Suprapubic skin (tissue), 3 donors: ENCODE results near the gene RPS21.
A peak's percentile ranks its signal among the peaks of the same experiment; 100 is the strongest.

Source experiments
- CTCF ChIP-seq, 2 donors: fragments of 200-600 bp in 1 of 2; fragments of 450-650 bp in 1 of 2; sonication (generic) in 1 of 2; IDR thresholded peaks; one replicate each; pipeline ENCODE4 v1.5.1; 2016 to 2019; ENCODE audit warnings: antibody characterized with exemption in 2 of 2, mild to moderate bottlenecking in 1 of 2, moderate library complexity in 1 of 2
- POLR2AphosphoS5 ChIP-seq, 3 donors: sonication (generic); formaldehyde crosslinking; IDR thresholded peaks; one replicate each; pipeline ENCODE4 v1.6.1; 2017; ENCODE audit warnings: antibody characterized with exemption in 3 of 3

DNA sequence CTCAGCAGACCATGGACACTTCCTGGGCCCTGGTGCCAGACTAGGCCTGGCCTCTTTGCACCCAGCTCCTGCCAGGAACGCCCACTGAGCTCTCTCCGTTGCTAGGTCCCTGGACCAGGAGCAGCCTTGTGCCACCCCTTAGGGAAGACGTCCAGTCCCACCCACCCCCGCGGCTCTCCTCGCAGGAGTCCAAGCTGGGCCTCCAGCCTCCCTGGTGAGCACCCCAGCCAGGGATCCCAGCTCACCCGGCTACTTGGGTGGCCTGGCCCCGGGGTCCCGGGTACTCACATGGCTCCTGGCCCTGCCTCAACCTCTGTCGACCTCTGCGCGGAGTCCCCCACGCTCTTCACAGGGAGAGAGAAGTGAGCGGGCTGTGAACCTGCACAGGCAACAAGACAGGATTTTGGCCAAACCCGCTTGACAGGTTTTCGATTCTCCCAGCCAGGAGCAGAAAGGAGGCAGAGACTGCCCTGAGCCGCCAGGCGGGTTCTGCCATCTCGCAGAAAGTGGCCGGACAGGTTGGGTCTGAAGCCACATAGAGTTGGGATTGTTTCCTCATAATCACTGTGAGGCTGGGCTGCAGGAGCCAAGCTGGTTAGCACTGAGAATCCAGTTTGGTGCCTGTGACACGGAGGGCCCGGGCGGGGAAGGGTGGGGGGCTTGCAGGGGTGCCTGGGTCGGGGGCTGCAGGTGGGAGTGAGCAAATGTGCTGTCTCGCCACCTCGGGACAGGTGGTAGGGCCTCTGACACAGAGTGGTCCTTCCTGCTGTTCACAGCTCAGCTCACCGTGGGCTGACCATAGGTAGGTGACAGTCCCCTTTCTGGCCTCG is 40.5 kb downstream of the RPS21 start, which contains the start of gene RBBP8NL:
- peak in 2 of 3 donors; percentile 78 to 81 for TF ChIP-seq POLR2AphosphoS5 (IDR thresholded peaks at IDR 0.05)
- TF ChIP-seq CTCF (IDR thresholded peaks at IDR 0.05) = peak in 1 of 2 donors; percentile 10
